ENCODE measurements around the gene PPP2R3A. TPM values are rescaled to one million over a fixed set of nuclear protein-coding genes. Genes with fewer than 3 reads are reported as not detected.

The PPP2R3A gene
- total and polyA plus RNA-seq, 2 of the 13 experiments (the other 11 are each of a cell fraction or from before 2014, with no cell fraction given): 0.07 to 0.12 TPM

DNA sequence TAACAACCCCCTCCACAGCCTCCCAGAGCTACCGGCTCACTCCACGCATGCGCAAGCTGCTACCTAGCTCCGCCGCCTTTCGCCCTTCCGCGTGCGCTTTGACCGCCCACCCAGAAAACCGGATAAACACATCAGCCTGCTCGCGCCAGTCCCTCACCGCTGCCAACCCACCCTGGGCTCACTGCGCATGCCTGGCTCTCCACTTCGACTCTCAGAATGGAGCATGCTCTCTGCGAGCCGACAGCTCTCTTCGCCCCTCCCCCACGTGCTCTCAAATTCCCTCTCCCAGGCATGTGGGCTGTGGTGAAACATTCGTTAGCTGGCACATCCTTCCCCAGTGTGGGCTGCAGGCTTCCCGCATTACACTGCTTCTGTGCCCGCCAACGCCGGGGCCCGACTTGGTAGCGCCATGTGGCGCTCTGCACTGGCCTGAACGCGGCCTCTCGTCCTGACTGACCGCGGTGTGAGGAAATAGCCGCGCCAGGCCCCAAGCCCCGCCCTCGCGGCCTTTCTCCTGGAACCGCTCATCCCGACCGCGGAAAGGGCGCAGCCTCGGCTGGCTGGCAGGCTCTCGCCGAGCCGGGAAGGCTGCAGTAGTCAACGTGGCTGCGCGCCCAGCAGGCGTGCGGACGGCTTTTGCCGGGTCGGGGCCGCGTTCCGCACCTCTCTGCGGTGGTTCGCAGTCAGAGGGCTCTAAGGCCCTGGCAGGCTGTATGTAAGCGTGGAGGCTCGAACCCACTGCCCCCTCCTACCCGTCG, 231.1 kb downstream of the PPP2R3A start (continued):
- TF ChIP-seq CENPX (CRISPR knock-in tag; IDR thresholded peaks at IDR 0.05) (no peak), ZSCAN9 (CRISPR knock-in tag; IDR thresholded peaks at IDR 0.05; ENCODE audit: borderline replicate concordance) (peak; percentile 95), HHEX (CRISPR knock-in tag; IDR thresholded peaks at IDR 0.05) (no peak), KDM4B (CRISPR knock-in tag; IDR thresholded peaks at IDR 0.05) (peak; percentile 93), MED13 (CRISPR knock-in tag; IDR thresholded peaks at IDR 0.05) (peak; percentile 88), SPEN (CRISPR knock-in tag; IDR thresholded peaks at IDR 0.05; ENCODE audit: low read depth) (peak; percentile 95), HDAC2 (CRISPR knock-in tag; IDR thresholded peaks at IDR 0.05) (0 out of 2 replicates have a peak, but pooled peaks have one; percentile 57), ZMYM4 (CRISPR knock-in tag; IDR thresholded peaks at IDR 0.05) (peak; percentile 85; the same call in 1 of the 2 replicates), ESRRA (CRISPR knock-in tag; IDR thresholded peaks at IDR 0.05; ENCODE audit: low read depth) (peak; percentile 76; the same call in 1 of the 2 replicates), FOXO1 (CRISPR knock-in tag; IDR thresholded peaks at IDR 0.05) (peak; percentile 45; the same call in 1 of the 2 replicates), HOXD1 (CRISPR knock-in tag; IDR thresholded peaks at IDR 0.05) (peak; percentile 92), ZNF451 (CRISPR knock-in tag; IDR thresholded peaks at IDR 0.05) (peak; percentile 99), ZNF607 (CRISPR knock-in tag; IDR thresholded peaks at IDR 0.05; ENCODE audit: borderline replicate concordance) (peak; percentile 99)
- TF ChIP-seq, protein P1, sequence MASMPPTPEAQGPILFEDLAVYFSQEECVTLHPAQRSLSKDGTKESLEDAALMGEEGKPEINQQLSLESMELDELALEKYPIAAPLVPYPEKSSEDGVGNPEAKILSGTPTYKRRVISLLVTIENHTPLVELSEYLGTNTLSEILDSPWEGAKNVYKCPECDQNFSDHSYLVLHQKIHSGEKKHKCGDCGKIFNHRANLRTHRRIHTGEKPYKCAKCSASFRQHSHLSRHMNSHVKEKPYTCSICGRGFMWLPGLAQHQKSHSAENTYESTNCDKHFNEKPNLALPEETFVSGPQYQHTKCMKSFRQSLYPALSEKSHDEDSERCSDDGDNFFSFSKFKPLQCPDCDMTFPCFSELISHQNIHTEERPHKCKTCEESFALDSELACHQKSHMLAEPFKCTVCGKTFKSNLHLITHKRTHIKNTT (CRISPR knock-in tag; IDR thresholded peaks at IDR 0.05): peak; percentile 96
- TF ChIP-seq, protein P2, sequence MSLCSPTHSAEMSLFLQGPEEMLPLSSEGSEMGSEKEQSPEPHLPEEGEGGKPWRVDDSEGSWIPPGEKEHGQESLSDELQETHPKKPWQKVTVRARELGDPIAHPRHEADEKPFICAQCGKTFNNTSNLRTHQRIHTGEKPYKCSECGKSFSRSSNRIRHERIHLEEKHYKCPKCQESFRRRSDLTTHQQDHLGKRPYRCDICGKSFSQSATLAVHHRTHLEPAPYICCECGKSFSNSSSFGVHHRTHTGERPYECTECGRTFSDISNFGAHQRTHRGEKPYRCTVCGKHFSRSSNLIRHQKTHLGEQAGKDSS (CRISPR knock-in tag; IDR thresholded peaks at IDR 0.05; ENCODE audit: borderline replicate concordance, low read depth): no peak
- TF ChIP-seq, protein P3, sequence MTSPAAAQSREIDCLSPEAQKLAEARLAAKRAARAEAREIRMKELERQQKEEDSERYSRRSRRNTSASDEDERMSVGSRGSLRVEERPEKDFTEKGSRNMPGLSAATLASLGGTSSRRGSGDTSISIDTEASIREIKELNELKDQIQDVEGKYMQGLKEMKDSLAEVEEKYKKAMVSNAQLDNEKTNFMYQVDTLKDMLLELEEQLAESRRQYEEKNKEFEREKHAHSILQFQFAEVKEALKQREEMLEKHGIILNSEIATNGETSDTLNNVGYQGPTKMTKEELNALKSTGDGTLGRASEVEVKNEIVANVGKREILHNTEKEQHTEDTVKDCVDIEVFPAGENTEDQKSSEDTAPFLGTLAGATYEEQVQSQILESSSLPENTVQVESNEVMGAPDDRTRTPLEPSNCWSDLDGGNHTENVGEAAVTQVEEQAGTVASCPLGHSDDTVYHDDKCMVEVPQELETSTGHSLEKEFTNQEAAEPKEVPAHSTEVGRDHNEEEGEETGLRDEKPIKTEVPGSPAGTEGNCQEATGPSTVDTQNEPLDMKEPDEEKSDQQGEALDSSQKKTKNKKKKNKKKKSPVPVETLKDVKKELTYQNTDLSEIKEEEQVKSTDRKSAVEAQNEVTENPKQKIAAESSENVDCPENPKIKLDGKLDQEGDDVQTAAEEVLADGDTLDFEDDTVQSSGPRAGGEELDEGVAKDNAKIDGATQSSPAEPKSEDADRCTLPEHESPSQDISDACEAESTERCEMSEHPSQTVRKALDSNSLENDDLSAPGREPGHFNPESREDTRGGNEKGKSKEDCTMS (CRISPR knock-in tag; conservative IDR thresholded peaks at IDR 0.05): 0 out of 2 replicates have a peak, but pooled peaks have one; percentile 67
- TF ChIP-seq, protein P4, sequence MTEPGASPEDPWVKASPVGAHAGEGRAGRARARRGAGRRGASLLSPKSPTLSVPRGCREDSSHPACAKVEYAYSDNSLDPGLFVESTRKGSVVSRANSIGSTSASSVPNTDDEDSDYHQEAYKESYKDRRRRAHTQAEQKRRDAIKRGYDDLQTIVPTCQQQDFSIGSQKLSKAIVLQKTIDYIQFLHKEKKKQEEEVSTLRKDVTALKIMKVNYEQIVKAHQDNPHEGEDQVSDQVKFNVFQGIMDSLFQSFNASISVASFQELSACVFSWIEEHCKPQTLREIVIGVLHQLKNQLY (CRISPR knock-in tag; IDR thresholded peaks at IDR 0.05): peak; percentile 66
- TF ChIP-seq, protein P5, sequence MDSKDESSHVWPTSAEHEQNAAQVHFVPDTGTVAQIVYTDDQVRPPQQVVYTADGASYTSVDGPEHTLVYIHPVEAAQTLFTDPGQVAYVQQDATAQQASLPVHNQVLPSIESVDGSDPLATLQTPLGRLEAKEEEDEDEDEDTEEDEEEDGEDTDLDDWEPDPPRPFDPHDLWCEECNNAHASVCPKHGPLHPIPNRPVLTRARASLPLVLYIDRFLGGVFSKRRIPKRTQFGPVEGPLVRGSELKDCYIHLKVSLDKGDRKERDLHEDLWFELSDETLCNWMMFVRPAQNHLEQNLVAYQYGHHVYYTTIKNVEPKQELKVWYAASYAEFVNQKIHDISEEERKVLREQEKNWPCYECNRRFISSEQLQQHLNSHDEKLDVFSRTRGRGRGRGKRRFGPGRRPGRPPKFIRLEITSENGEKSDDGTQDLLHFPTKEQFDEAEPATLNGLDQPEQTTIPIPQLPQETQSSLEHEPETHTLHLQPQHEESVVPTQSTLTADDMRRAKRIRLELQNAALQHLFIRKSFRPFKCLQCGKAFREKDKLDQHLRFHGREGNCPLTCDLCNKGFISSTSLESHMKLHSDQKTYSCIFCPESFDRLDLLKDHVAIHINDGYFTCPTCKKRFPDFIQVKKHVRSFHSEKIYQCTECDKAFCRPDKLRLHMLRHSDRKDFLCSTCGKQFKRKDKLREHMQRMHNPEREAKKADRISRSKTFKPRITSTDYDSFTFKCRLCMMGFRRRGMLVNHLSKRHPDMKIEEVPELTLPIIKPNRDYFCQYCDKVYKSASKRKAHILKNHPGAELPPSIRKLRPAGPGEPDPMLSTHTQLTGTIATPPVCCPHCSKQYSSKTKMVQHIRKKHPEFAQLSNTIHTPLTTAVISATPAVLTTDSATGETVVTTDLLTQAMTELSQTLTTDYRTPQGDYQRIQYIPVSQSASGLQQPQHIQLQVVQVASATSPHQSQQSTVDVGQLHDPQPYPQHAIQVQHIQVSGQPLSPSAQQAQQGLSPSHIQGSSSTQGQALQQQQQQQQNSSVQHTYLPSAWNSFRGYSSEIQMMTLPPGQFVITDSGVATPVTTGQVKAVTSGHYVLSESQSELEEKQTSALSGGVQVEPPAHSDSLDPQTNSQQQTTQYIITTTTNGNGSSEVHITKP (CRISPR knock-in tag; IDR thresholded peaks at IDR 0.05; ENCODE audit: low read depth): peak; percentile 80; the same call in 1 of the 2 replicates
- TF ChIP-seq, protein P6, sequence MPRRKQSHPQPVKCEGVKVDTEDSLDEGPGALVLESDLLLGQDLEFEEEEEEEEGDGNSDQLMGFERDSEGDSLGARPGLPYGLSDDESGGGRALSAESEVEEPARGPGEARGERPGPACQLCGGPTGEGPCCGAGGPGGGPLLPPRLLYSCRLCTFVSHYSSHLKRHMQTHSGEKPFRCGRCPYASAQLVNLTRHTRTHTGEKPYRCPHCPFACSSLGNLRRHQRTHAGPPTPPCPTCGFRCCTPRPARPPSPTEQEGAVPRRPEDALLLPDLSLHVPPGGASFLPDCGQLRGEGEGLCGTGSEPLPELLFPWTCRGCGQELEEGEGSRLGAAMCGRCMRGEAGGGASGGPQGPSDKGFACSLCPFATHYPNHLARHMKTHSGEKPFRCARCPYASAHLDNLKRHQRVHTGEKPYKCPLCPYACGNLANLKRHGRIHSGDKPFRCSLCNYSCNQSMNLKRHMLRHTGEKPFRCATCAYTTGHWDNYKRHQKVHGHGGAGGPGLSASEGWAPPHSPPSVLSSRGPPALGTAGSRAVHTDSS (CRISPR knock-in tag; conservative IDR thresholded peaks at IDR 0.05): 0 out of 2 replicates have a peak, but pooled peaks have one; percentile 37

Data from HepG2 (cell line).